HL-60 (cell line): ENCODE data around the gene ASIC3.

ENCODE experiments used
- DNase-seq, 2 experiments: peaks; one replicate each; pipeline ENCODE4 v3.0.0-alpha.2; 2010 to 2020; ENCODE audit warnings: low read depth in 1 of 2, low spot score in 1 of 2
- H3K27ac ChIP-seq: fragments of 250-450 bp; sonication (Bioruptor Pico); replicated peaks from 2 replicates; pipeline ENCODE4 v1.5.1; 2020; ENCODE audit warnings: mild to moderate bottlenecking, moderate library complexity
- H3K27me3 ChIP-seq: fragments of 250-450 bp; sonication (Bioruptor Pico); 2 replicates; pipeline ENCODE4 v1.5.1; 2021; ENCODE audit warnings: mild to moderate bottlenecking, moderate library complexity; ENCODE audit not compliant: insufficient read depth, poor library complexity, severe bottlenecking
- H3K4me3 ChIP-seq: replicated peaks from 2 replicates; pipeline ENCODE4 v1.5.1; 2011; ENCODE audit warnings: mild to moderate bottlenecking, control low read depth, low read length; ENCODE audit not compliant: insufficient read depth
- CTCF ChIP-seq: IDR thresholded peaks from one replicate; pipeline ENCODE4 v1.5.1; 2011; ENCODE audit warnings: low read length, control low read depth, inconsistent platforms; ENCODE audit not compliant: insufficient read depth
- GABPA ChIP-seq: IDR thresholded peaks from 2 replicates; pipeline ENCODE4 v1.6.1; 2012; ENCODE audit warnings: low read depth
- POLR2AphosphoS5 ChIP-seq: IDR thresholded peaks from 2 replicates; pipeline ENCODE4 v1.6.1; 2012; ENCODE audit warnings: low read depth
- REST ChIP-seq: IDR thresholded peaks from 2 replicates; pipeline ENCODE4 v1.6.1; 2012; ENCODE audit warnings: low read depth; ENCODE audit not compliant: insufficient replicate concordance
- SPI1 ChIP-seq: IDR thresholded peaks from 2 replicates; pipeline ENCODE4 v1.6.1; 2012; ENCODE audit warnings: low read depth, mild to moderate bottlenecking, borderline replicate concordance

Gene ASIC3

GRCh38 chr7:151006590-151007300 is 41.6 kb upstream of the ASIC3 start:
- TF ChIP-seq GABPA: no peak
- H3K27me3 ChIP-seq: no peaks in the 10 kb centered on the region
- H3K4me3 ChIP-seq: no peak overlapping the region
- no peak for DNase-seq
- H3K27ac ChIP-seq: no peak overlapping the region

GRCh38 chr7:151007469-151007898 is 40.8 kb upstream of the ASIC3 start:
- TF ChIP-seq CTCF: no peak
- TF ChIP-seq REST: no peak
- no peak for TF ChIP-seq SPI1
- TF ChIP-seq GABPA: no peak
- no peak for TF ChIP-seq POLR2AphosphoS5
- Histone ChIP-seq H3K4me3 (no peak overlapping the region), H3K27me3 (peaks cover 2% of the 10 kb centered on the region), H3K27ac (no peak overlapping the region)
- DNase-seq: no peak

- DNase-seq: no peak
- TF ChIP-seq POLR2AphosphoS5 (no peak), SPI1 (no peak), REST (no peak), CTCF (no peak), GABPA (no peak)
- Histone ChIP-seq H3K4me3 (no peak overlapping the region), H3K27me3 (peaks cover 6% of the 10 kb centered on the region), H3K27ac (no peak overlapping the region)
Observed at GRCh38 chr7:151008143-151008510, 40.2 kb upstream of the ASIC3 start.

GRCh38 chr7:151008511-151009323 is 39.6 kb upstream of the ASIC3 start:
- Histone ChIP-seq H3K4me3 (no peak overlapping the region), H3K27me3 (peaks cover 6% of the 10 kb centered on the region)
- no peak for DNase-seq

More at GRCh38 chr7:151008511-151009323, 39.6 kb upstream of the ASIC3 start:
- TF ChIP-seq GABPA (no peak), REST (no peak), POLR2AphosphoS5 (no peak), CTCF (no peak), SPI1 (no peak)
- H3K27ac ChIP-seq: no peak overlapping the region
